Ectodermal cell (in vitro differentiated cells): ENCODE data around the gene PTDSS2.
"Not testable (repeated sequence)": the region's sequence is repeated elsewhere in the genome, so short reads cannot be mapped to it uniquely, and the experiment has no call there.

Source experiments
- H3K27ac ChIP-seq: 2 replicates; pipeline ENCODE4 v1.7.0; 2013; ENCODE audit warnings: mild to moderate bottlenecking, low read depth, low read length; ENCODE audit not compliant: insufficient read depth, poor library complexity, severe bottlenecking
- H3K27me3 ChIP-seq: 2 replicates; pipeline ENCODE4 v1.7.0; 2013; ENCODE audit warnings: mild to moderate bottlenecking, low read length; ENCODE audit not compliant: insufficient read depth, control insufficient read depth, poor library complexity, severe bottlenecking
- H3K36me3 ChIP-seq: one replicate; pipeline ENCODE4 v1.7.0; 2013; ENCODE audit warnings: low read length; ENCODE audit not compliant: control insufficient read depth, insufficient read depth
- H3K4me1 ChIP-seq: one replicate; pipeline ENCODE4 v1.7.0; 2013; ENCODE audit warnings: low read length; ENCODE audit not compliant: control insufficient read depth, insufficient read depth
- H3K4me3 ChIP-seq: 2 replicates; pipeline ENCODE4 v1.7.0; 2013; ENCODE audit warnings: low read depth, low read length, control low read depth; ENCODE audit not compliant: insufficient read depth
- H3K9me3 ChIP-seq: 2 replicates; pipeline ENCODE4 v1.7.0; 2013; ENCODE audit warnings: mild to moderate bottlenecking, low read length, moderate library complexity; ENCODE audit not compliant: control insufficient read depth
- WGBS, 2 experiments: methylation state at CpG; one replicate each; pipeline ENCODE4 v1.1.7; 2013; ENCODE audit warnings: missing lambda C conversion rate in 2 of 2; 5-methylcytosine and 5-hydroxymethylcytosine counted together

PTDSS2 gene

DNA sequence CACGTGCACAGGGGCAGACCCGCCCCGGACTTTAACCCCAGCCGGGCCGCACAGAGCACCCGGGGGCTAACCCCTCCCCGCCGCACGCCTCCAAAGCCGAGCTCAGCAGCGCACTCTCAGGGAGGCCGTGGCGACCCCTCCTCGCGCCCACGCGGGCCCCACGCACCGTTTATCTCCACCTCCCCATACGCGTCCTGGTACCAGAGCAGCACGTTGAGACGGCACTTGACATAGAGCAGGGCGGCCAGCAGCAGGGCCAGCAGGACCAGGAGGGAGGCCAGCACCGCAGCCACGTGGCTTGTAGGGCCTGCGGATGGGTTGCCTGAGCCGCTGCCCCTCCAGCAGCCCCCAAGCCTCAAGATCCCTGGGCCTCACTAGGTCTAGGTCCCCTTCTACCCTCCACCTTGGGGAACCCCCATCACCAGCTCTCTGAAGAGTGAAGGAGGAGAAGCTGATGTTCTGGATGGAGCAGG is 42.4 kb upstream of the PTDSS2 start:
- Histone ChIP-seq H3K36me3 (no peaks in the 10 kb centered on the region), H3K9me3 (no peaks in the 10 kb centered on the region), H3K4me1 (no peaks in the 10 kb centered on the region), H3K27ac (no peak overlapping the region), H3K4me3 (no peak overlapping the region), H3K27me3 (peaks cover 14% of the 10 kb centered on the region)
- WGBS, 2 experiments = 86 to 87% methylated on average over 28 of the region's 28 CpGs

DNA sequence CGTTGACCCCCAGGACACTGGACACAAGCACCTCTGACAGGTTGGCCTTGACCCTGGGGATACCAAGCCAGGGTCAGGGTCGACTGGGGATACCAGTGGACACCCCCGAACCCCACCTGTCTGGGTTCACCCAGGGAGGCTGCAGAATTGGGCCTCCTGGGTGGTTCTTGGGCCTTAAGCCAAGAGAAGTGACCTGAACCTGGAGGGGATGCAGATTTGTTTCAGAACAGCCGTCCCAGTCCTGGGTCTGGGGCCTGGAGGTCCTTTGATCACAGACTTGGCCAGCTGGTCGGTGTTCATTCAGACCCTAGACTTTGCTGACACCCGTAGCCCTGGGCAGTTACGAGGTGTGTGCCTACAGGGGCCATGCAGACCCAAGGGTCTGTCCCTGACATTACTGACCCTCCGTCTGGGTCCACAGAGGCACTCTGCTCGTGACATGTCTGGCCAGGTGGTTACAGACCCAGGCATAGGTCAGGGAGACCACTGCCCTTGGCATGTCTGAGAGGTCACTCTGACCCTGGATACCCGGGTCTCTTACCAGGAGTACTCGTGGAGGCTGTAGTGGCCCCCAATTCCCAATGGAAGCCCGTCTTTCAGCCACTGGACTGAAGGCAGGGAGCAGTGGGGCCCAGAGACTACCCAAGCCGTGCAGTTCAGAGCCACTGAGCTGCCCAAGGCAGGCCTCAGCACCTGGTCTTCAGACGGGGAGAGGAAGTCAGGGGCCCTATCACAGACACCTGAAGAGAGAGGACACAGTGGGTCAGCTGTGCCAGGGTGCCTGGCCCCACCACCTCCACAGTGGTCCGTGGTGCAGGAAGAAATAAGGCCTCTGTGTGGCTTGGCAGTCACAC is 41.7 kb upstream of the PTDSS2 start:
- Histone ChIP-seq H3K4me3 (no peak overlapping the region), H3K27ac (no peak overlapping the region), H3K9me3 (no peaks in the 10 kb centered on the region), H3K27me3 (peaks cover 20% of the 10 kb centered on the region), H3K36me3 (no peaks in the 10 kb centered on the region), H3K4me1 (no peaks in the 10 kb centered on the region)
- WGBS, 2 experiments = 90 to 91% methylated on average over 15 of the region's 15 CpGs

DNA sequence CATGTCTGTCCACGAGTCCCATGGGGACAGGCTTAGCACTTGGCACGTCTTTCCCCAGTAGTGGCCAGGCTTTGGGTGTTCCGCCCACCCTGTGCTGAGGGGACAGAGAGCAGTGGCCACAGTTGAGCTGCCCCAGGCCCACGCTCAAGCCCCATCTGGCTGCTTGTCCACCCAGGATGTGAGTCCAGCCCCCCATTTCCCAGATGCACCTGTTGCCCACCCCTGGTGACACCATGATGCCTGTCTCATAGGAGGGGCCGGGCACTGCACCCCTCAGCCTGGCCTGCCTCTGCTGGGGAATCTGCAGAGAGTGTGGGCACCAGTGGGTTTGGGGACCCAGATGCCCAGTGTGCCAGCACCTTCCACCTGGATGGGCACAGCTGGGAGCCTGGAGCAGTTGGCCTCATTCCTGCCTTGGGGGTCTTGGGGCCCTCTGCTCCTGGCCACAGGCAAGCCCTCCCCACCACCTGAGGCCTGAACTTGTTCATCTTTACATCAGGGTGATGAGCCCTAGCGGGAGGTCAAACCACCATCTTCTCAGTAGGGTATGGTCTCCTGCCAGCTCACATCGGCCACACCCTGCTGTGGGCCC is 41.0 kb upstream of the PTDSS2 start:
- no peaks in the 10 kb centered on the region for H3K4me1 ChIP-seq
- H3K27ac ChIP-seq = no peak overlapping the region
- H3K9me3 ChIP-seq = no peaks in the 10 kb centered on the region
- no peaks in the 10 kb centered on the region for H3K36me3 ChIP-seq
- H3K27me3 ChIP-seq = peaks cover 27% of the 10 kb centered on the region
- 92 to 95% methylated on average over 7 of the region's 7 CpGs for WGBS, 2 experiments
- no peak overlapping the region for H3K4me3 ChIP-seq

GRCh38 chr11:409600-410483 is 40.2 kb upstream of the PTDSS2 start:
- Histone ChIP-seq H3K4me3 (no peak overlapping the region), H3K27ac (no peak overlapping the region), H3K9me3 (no peaks in the 10 kb centered on the region), H3K36me3 (no peaks in the 10 kb centered on the region), H3K4me1 (no peaks in the 10 kb centered on the region), H3K27me3 (peaks cover 35% of the 10 kb centered on the region)
- WGBS, 2 experiments = 79 to 80% methylated on average over 18 of the region's 18 CpGs

DNA sequence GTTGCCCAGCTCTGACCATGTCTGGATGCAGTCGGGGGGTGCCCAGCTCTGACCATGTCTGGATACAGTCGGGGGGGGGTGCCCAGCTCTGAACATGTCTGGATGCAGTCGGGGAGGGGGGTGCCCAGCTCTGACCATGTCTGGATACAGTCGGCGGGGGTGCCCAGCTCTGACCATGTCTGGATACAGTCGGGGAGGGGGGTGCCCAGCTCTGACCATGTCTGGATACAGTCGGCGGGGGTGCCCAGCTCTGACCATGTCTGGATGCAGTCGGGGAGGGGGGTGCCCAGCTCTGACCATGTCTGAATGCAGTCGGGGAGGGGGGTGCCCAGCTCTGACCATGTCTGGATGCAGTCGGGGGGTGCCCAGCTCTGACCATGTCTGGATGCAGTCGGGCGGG is 39.4 kb upstream of the PTDSS2 start:
- peaks cover 42% of the 10 kb centered on the region for H3K27me3 ChIP-seq
- not testable (repeated sequence) for H3K4me3 ChIP-seq, H3K9me3 ChIP-seq, H3K27ac ChIP-seq, H3K4me1 ChIP-seq, H3K36me3 ChIP-seq
- 96 to 98% methylated on average over 11 to 13 of the region's 13 CpGs for WGBS, 2 experiments

DNA sequence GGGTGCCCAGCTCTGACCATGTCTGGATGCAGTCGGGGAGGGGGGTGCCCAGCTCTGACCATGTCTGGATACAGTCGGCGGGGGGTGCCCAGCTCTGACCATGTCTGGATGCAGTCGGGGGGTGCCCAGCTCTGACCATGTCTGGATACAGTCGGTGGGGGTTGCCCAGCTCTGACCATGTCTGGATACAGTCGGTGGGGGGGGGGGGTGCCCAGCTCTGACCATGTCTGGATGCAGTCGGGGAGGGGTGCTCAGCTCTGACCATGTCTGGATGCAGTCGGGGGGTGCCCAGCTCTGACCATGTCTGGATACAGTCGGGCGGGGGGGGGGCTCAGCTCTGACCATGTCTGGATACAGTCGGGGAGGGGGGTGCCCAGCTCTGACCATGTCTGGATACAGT is 38.6 kb upstream of the PTDSS2 start:
- H3K27me3 ChIP-seq = peaks cover 49% of the 10 kb centered on the region
- H3K4me3 ChIP-seq, H3K9me3 ChIP-seq, H3K4me1 ChIP-seq, H3K36me3 ChIP-seq, H3K27ac ChIP-seq: not testable (repeated sequence)
- 94 to 96% methylated on average over 8 of the region's 11 CpGs for WGBS, 2 experiments

DNA sequence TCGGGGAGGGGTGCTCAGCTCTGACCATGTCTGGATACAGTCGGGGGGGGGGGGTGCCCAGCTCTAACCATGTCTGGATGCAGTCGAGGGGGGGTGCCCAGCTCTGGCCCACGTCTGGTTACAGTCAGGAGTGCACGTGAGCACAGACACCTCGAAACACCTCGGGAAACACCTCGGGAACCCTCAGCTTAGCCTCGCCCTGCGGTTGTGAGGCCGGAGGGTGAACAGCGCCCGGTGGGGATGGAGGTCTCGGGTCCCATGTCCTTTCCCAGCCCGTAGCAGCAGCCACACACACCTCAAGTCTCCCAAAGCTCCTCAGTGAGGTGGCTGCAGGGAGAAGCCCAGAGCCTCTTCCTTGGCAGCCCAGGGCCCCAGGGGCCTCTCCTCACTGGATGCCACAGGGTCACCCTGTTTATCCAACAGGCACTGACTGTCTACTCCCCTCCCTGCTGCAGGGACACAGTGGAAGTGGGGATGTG is 37.4 kb upstream of the PTDSS2 start:
- H3K4me1 ChIP-seq = peaks cover 6% of the 10 kb centered on the region
- 89 to 91% methylated on average over 15 of the region's 15 CpGs for WGBS, 2 experiments
- H3K4me3 ChIP-seq = no peak overlapping the region
- H3K9me3 ChIP-seq = no peaks in the 10 kb centered on the region
- no peaks in the 10 kb centered on the region for H3K36me3 ChIP-seq
- peaks cover 53% of the 10 kb centered on the region for H3K27me3 ChIP-seq
- no peak overlapping the region for H3K27ac ChIP-seq

DNA sequence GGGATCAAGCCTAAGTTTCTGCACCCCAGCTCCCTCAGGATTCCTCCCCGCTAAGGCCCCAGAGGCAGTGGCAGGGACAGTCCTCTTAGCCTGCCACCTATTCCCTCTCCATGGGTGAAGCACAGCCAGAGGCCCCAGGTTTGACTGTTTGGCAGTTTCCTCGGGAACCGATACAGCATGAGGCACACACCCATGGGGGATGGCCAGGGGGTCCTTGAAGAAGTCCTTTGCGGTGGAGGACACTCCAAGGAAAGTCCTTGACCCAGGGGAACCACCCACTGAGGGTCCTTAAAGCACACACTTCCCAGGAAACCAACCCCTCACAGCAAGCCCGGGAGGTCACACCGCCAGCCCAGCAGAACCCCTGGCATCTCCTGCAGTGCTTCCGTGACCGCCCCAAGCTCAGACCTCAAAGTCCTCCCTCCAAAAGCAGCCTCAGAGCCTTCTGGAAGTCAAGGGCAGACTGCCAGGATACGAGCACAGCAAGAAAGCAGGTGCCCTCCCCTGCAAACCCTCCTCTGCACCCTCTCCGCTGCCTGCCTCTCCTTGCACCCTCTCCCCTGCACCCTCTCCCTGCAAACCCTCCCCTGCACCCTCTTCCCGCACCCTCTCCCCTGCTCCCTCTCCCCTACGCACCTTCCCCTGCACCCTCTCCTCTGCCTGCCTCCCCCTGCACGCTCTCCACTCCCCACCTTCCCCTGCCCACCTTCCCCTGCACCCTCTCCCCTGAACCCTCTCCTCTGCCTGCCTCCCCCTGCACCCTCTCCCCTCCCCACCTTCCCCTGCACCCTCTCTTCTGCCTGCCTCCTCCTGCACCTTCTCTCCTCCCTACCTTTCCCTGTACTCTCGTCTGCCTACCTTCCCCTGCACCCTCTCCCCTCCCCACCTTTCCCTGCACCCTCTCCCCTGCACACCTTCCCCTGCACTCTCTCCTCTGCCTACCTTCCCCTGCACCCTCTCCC is 36.7 kb upstream of the PTDSS2 start:
- Histone ChIP-seq H3K27ac (no peak overlapping the region), H3K36me3 (no peaks in the 10 kb centered on the region), H3K4me1 (peaks cover 6% of the 10 kb centered on the region), H3K9me3 (no peaks in the 10 kb centered on the region), H3K4me3 (no peak overlapping the region), H3K27me3 (peaks cover 55% of the 10 kb centered on the region)
- WGBS, 2 experiments = 73% methylated on average over 13 of the region's 14 CpGs

DNA sequence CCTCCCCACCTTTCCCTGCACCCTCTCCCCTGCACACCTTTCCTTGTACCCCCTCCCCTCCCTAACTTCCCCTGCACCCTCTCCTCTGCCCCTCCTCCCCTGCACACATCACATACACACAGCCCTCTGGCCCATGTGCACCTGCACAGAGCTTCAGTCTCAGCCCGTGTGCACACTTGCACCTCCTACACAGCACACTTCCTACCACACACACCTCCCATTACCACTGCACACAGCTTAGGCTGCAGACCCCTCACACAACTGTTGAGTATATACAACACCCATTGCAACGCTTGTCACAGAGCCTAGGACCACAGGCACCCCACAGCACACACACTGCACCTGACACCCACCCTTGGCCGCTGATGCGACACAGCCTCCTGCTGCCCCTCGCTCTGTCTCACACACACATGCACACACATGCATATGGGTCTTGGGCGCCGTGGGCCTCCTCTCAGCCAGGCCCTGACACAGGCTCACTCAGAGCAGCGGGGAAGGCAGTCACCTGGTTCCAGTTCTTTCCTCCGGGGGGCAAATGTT is 35.7 kb upstream of the PTDSS2 start:
- Histone ChIP-seq H3K4me3 (no peak overlapping the region), H3K27me3 (peaks cover 64% of the 10 kb centered on the region), H3K9me3 (no peaks in the 10 kb centered on the region), H3K27ac (no peak overlapping the region), H3K4me1 (peaks cover 6% of the 10 kb centered on the region), H3K36me3 (no peaks in the 10 kb centered on the region)
- 81 to 85% methylated on average over 9 of the region's 9 CpGs for WGBS, 2 experiments
